ENCODE measurements around the gene PSMD12. TPM values are rescaled to one million over a fixed set of nuclear protein-coding genes. Genes with fewer than 3 reads are reported as not detected.
"Not testable (repeated sequence)": the region's sequence is repeated elsewhere in the genome, so short reads cannot be mapped to it uniquely, and the experiment has no call there.

The PSMD12 gene
- 100 to 1,000 TPM; 100 to 101 TPM for total RNA-seq

- H3K4me1 Mint-ChIP-seq = peaks cover 43% of the 10 kb centered on the region
Measured at GRCh38 chr17:67366193-67367157, at the start of gene PSMD12. TSS of gene PSMD12 (minus strand) at chr17:67366577. CDS start at chr17:67366519, 58 bp downstream.

GRCh38 chr17:67415291-67415690 is 48.9 kb upstream of the PSMD12 start:
- intact Hi-C loops (cut with DNase I, micrococcal nuclease) = no loop called here
- Mint-ChIP-seq H3K4me1 (peaks cover 58% of the 10 kb centered on the region), H3K27ac (peak overlapping the region; percentile 9), H3K27me3 (no peaks in the 10 kb centered on the region), H3K9me3 (ENCODE audit: low read depth) (peaks cover 8% of the 10 kb centered on the region), H3K36me3 (ENCODE audit: low read depth) (no peaks in the 10 kb centered on the region), H3K4me3 (no peak overlapping the region)
- POLR2A ChIA-PET = no interaction called here
- CTCF ChIA-PET = interaction anchor here (0.7 kb wide), 1 partner anchor 109 kb away, joined by 3 read pairs; no protein-coding TSS in a partner anchor
- DNase-seq = no peak
- no peak for ATAC-seq

More at GRCh38 chr17:67366193-67367157, at the start of gene PSMD12:
- CTCF ChIA-PET = interaction anchor here (0.6 to 5.3 kb wide), 10 partner anchors 9 to 236 kb away, joined by 3 to 35 read pairs (median 6); no protein-coding TSS in a partner anchor
- Mint-ChIP-seq H3K36me3 (ENCODE audit: low read depth) (peaks cover 29% of the 10 kb centered on the region), H3K9me3 (ENCODE audit: low read depth) (no peaks in the 10 kb centered on the region), H3K4me3 (peak within 1 kb of the TSS; percentile 94), H3K27ac (peak within 1 kb of the TSS; percentile 96), H3K27me3 (no peaks in the 10 kb centered on the region)
- DNase-seq = peak; percentile 96
- POLR2A ChIA-PET = interaction anchor here (0.6 to 2.1 kb wide), 11 partner anchors 8 to 154 kb away, joined by 3 to 6 read pairs (median 3); partner anchors contain the start of gene HELZ
- ATAC-seq = peak; percentile 78
- intact Hi-C loops (cut with DNase I, micrococcal nuclease) = loop anchor here (1.0 to 10.0 kb wide), 9 partner anchors 11 to 1146 kb away; partner anchors contain the start of genes NOL11 (in 2 of the 2), BPTF (in 1 of the 2), HELZ (in 1 of the 2) and PITPNC1 (in 1 of the 2)

- Mint-ChIP-seq H3K4me1 (peaks cover 54% of the 10 kb centered on the region), H3K36me3 (ENCODE audit: low read depth) (no peaks in the 10 kb centered on the region), H3K4me3 (no peak overlapping the region), H3K9me3 (ENCODE audit: low read depth) (peaks cover 8% of the 10 kb centered on the region), H3K27ac (no peak overlapping the region), H3K27me3 (no peaks in the 10 kb centered on the region)
- ATAC-seq (no peak), DNase-seq (no peak)
- POLR2A ChIA-PET = no interaction called here
- intact Hi-C loops (cut with DNase I, micrococcal nuclease) = no loop called here
- CTCF ChIA-PET = interaction anchor here (0.7 kb wide), 1 partner anchor 108 kb away, joined by 3 read pairs; no protein-coding TSS in a partner anchor
Measured at GRCh38 chr17:67414559-67414958, 48.2 kb upstream of the PSMD12 start.

- ATAC-seq (no peak), DNase-seq (no peak)
- no peaks in the 10 kb centered on the region for H3K27me3 Mint-ChIP-seq
- POLR2A ChIA-PET = no interaction called here
- H3K4me1 Mint-ChIP-seq = peaks cover 50% of the 10 kb centered on the region
- H3K36me3 Mint-ChIP-seq (ENCODE audit: low read depth) = peaks cover 2% of the 10 kb centered on the region
- H3K9me3 Mint-ChIP-seq (ENCODE audit: low read depth) = peaks cover 8% of the 10 kb centered on the region
- no peak overlapping the region for H3K4me3 Mint-ChIP-seq
- intact Hi-C loops (cut with DNase I, micrococcal nuclease) = no loop called here
- H3K27ac Mint-ChIP-seq = no peak overlapping the region
- CTCF ChIA-PET = no interaction called here
Measured at GRCh38 chr17:67414130-67414529, 47.8 kb upstream of the PSMD12 start.

- intact Hi-C loops (cut with DNase I, micrococcal nuclease) = no loop called here
- H3K36me3 Mint-ChIP-seq (ENCODE audit: low read depth) = peaks cover 3% of the 10 kb centered on the region
- no peaks in the 10 kb centered on the region for H3K27me3 Mint-ChIP-seq
- H3K9me3 Mint-ChIP-seq (ENCODE audit: low read depth) = peaks cover 8% of the 10 kb centered on the region
- DNase-seq (no peak), ATAC-seq (no peak)
- H3K27ac Mint-ChIP-seq = peak overlapping the region; percentile 25
- ChIA-PET CTCF (no interaction called here), POLR2A (no interaction called here)
- H3K4me3 Mint-ChIP-seq = no peak overlapping the region
- peaks cover 49% of the 10 kb centered on the region for H3K4me1 Mint-ChIP-seq
Measured at GRCh38 chr17:67413388-67413787, 47.0 kb upstream of the PSMD12 start.

- Mint-ChIP-seq H3K9me3 (ENCODE audit: low read depth) (peaks cover 8% of the 10 kb centered on the region), H3K27me3 (no peaks in the 10 kb centered on the region), H3K4me1 (peaks cover 50% of the 10 kb centered on the region), H3K4me3 (no peak overlapping the region), H3K36me3 (ENCODE audit: low read depth) (peaks cover 3% of the 10 kb centered on the region), H3K27ac (no peak overlapping the region)
- DNase-seq = no peak
- POLR2A ChIA-PET = no interaction called here
- CTCF ChIA-PET = no interaction called here
- intact Hi-C loops (cut with DNase I, micrococcal nuclease) = no loop called here
- no peak for ATAC-seq
Measured at GRCh38 chr17:67412941-67413340, 46.6 kb upstream of the PSMD12 start.

GRCh38 chr17:67412032-67412431 is 45.7 kb upstream of the PSMD12 start:
- Mint-ChIP-seq H3K27ac (no peak overlapping the region), H3K27me3 (no peaks in the 10 kb centered on the region), H3K9me3 (ENCODE audit: low read depth) (peaks cover 8% of the 10 kb centered on the region), H3K4me3 (no peak overlapping the region), H3K4me1 (peaks cover 53% of the 10 kb centered on the region), H3K36me3 (ENCODE audit: low read depth) (peaks cover 5% of the 10 kb centered on the region)
- ATAC-seq (no peak), DNase-seq (no peak)
- intact Hi-C loops (cut with DNase I, micrococcal nuclease) = no loop called here
- CTCF ChIA-PET = no interaction called here
- POLR2A ChIA-PET = no interaction called here

- H3K4me3 Mint-ChIP-seq = no peak overlapping the region
- intact Hi-C loops (cut with DNase I, micrococcal nuclease) = no loop called here
- ChIA-PET POLR2A (no interaction called here), CTCF (interaction anchor here (1.2 kb wide), 1 partner anchor 9 kb away, joined by 5 read pairs; no protein-coding TSS in a partner anchor)
- peaks cover 7% of the 10 kb centered on the region for H3K36me3 Mint-ChIP-seq (ENCODE audit: low read depth)
- no peak for ATAC-seq
- no peak for DNase-seq
- peaks cover 8% of the 10 kb centered on the region for H3K9me3 Mint-ChIP-seq (ENCODE audit: low read depth)
- peak overlapping the region; percentile 8 for H3K27ac Mint-ChIP-seq
- no peaks in the 10 kb centered on the region for H3K27me3 Mint-ChIP-seq
- peaks cover 55% of the 10 kb centered on the region for H3K4me1 Mint-ChIP-seq
Measured at GRCh38 chr17:67411397-67411796, 45.0 kb upstream of the PSMD12 start.

GRCh38 chr17:67408455-67408830 is 42.1 kb upstream of the PSMD12 start:
- ATAC-seq; POLR2A ChIA-PET; intact Hi-C loops (cut with DNase I, micrococcal nuclease); H3K27me3 Mint-ChIP-seq; DNase-seq; H3K9me3 Mint-ChIP-seq (ENCODE audit: low read depth); H3K4me3 Mint-ChIP-seq: not testable (repeated sequence)
- H3K36me3 Mint-ChIP-seq (ENCODE audit: low read depth) = peaks cover 15% of the 10 kb centered on the region
- CTCF ChIA-PET = interaction anchor here (1.0 to 1.7 kb wide), 2 partner anchors 10 to 33 kb away, joined by 3 to 8 read pairs; no protein-coding TSS in a partner anchor
- peak overlapping the region; percentile 45 for H3K27ac Mint-ChIP-seq
- peaks cover 67% of the 10 kb centered on the region for H3K4me1 Mint-ChIP-seq

GRCh38 chr17:67403483-67403882 is 37.1 kb upstream of the PSMD12 start:
- DNase-seq = no peak
- intact Hi-C loops (cut with DNase I, micrococcal nuclease) = loop anchor here in 1 of 2 experiments (2.0 kb wide), 1 partner anchor 15 kb away; no protein-coding TSS in a partner anchor
- H3K36me3 Mint-ChIP-seq (ENCODE audit: low read depth) = peaks cover 18% of the 10 kb centered on the region
- peaks cover 77% of the 10 kb centered on the region for H3K4me1 Mint-ChIP-seq
- ChIA-PET CTCF (interaction anchor here (1.2 kb wide), 1 partner anchor 18 kb away, joined by 3 read pairs; no protein-coding TSS in a partner anchor), POLR2A (no interaction called here)
- H3K9me3 Mint-ChIP-seq (ENCODE audit: low read depth) = no peaks in the 10 kb centered on the region
- no peak overlapping the region for H3K27ac Mint-ChIP-seq
- ATAC-seq = no peak
- H3K27me3 Mint-ChIP-seq = no peaks in the 10 kb centered on the region
- H3K4me3 Mint-ChIP-seq = no peak overlapping the region

- CTCF ChIA-PET = no interaction called here
- Mint-ChIP-seq H3K36me3 (ENCODE audit: low read depth) (peaks cover 22% of the 10 kb centered on the region), H3K4me1 (peaks cover 77% of the 10 kb centered on the region), H3K27me3 (no peaks in the 10 kb centered on the region), H3K4me3 (no peak overlapping the region), H3K27ac (peak overlapping the region; percentile 95), H3K9me3 (ENCODE audit: low read depth) (no peaks in the 10 kb centered on the region)
- no peak for ATAC-seq
- POLR2A ChIA-PET = no interaction called here
- no peak for DNase-seq
- intact Hi-C loops (cut with DNase I, micrococcal nuclease) = loop anchor here in 1 of 2 experiments (2.0 kb wide), 1 partner anchor 16 kb away; no protein-coding TSS in a partner anchor
Measured at GRCh38 chr17:67403065-67403464, 36.7 kb upstream of the PSMD12 start.

All from activated CD4-positive, alpha-beta T cell treated with anti-CD3 and anti-CD28 coated beads for 36 hours (primary cell).